HEK293 (cell line): Measurements from ENCODE around the gene TXNRD2.

Source experiments
- GFI1B ChIP-seq: fragments of 450-650 bp; formaldehyde crosslinking; IDR thresholded peaks from 2 replicates; pipeline ENCODE4 v1.5.1; 2016; ENCODE audit warnings: missing biosample characterization, missing genetic modification characterization
- GLI2 ChIP-seq: fragments of 450-650 bp; formaldehyde crosslinking; IDR thresholded peaks from 2 replicates; pipeline ENCODE4; 2017; ENCODE audit warnings: missing biosample characterization, missing genetic modification characterization, low read depth, borderline replicate concordance
- KLF1 ChIP-seq: fragments of 450-650 bp; formaldehyde crosslinking; IDR thresholded peaks from 2 replicates; pipeline ENCODE4 v1.5.1; 2016; ENCODE audit warnings: missing biosample characterization, missing genetic modification characterization
- MYNN ChIP-seq: fragments of 450-650 bp; formaldehyde crosslinking; IDR thresholded peaks from 2 replicates; pipeline ENCODE4 v1.5.1; 2016; ENCODE audit warnings: missing biosample characterization, missing genetic modification characterization, borderline replicate concordance
- OVOL3 ChIP-seq: fragments of 450-650 bp; formaldehyde crosslinking; IDR thresholded peaks from 2 replicates; pipeline ENCODE4 v1.5.1; 2016; ENCODE audit warnings: missing biosample characterization, missing genetic modification characterization
- SP3 ChIP-seq: fragments of 450-650 bp; formaldehyde crosslinking; IDR thresholded peaks from 2 replicates; pipeline ENCODE4 v1.5.1; 2016; ENCODE audit warnings: missing biosample characterization, missing genetic modification characterization
- YY1 ChIP-seq: fragments of 450-650 bp; formaldehyde crosslinking; IDR thresholded peaks from 2 replicates; pipeline ENCODE4 v1.5.1; 2018; ENCODE audit warnings: missing biosample characterization, missing genetic modification characterization
- ZBTB20 ChIP-seq: fragments of 450-650 bp; formaldehyde crosslinking; IDR thresholded peaks from 2 replicates; pipeline ENCODE4 v1.5.1; 2016; ENCODE audit warnings: missing biosample characterization, missing genetic modification characterization
- ZBTB21 ChIP-seq: fragments of 450-650 bp; formaldehyde crosslinking; IDR thresholded peaks from 2 replicates; pipeline ENCODE4 v1.5.1; 2017; ENCODE audit warnings: missing biosample characterization, missing genetic modification characterization
- ZBTB44 ChIP-seq: fragments of 450-650 bp; IDR thresholded peaks from 2 replicates; pipeline ENCODE4 v1.5.1; 2018; ENCODE audit warnings: missing biosample characterization, mild to moderate bottlenecking, missing genetic modification characterization
- ZFP3 ChIP-seq: fragments of 450-650 bp; formaldehyde crosslinking; IDR thresholded peaks from 2 replicates; pipeline ENCODE4 v1.5.1; 2016; ENCODE audit warnings: low read depth, missing biosample characterization, missing genetic modification characterization
- ZNF133 ChIP-seq: fragments of 450-650 bp; formaldehyde crosslinking; IDR thresholded peaks from 2 replicates; pipeline ENCODE4 v1.5.1; 2016; ENCODE audit warnings: missing biosample characterization, missing genetic modification characterization
- ZNF169 ChIP-seq: fragments of 450-650 bp; formaldehyde crosslinking; IDR thresholded peaks from 2 replicates; pipeline ENCODE4 v1.5.1; 2016; ENCODE audit warnings: missing biosample characterization, missing genetic modification characterization
- ZNF174 ChIP-seq: fragments of 450-650 bp; formaldehyde crosslinking; IDR thresholded peaks from 2 replicates; pipeline ENCODE4 v1.5.0; 2017; ENCODE audit warnings: missing biosample characterization, mild to moderate bottlenecking, missing genetic modification characterization
- ZNF19 ChIP-seq: fragments of 450-650 bp; formaldehyde crosslinking; IDR thresholded peaks from 2 replicates; pipeline ENCODE4; 2016; ENCODE audit warnings: missing biosample characterization, missing genetic modification characterization, low read depth
- ZNF211 ChIP-seq: fragments of 450-650 bp; formaldehyde crosslinking; IDR thresholded peaks from 2 replicates; pipeline ENCODE4 v1.5.1; 2016; ENCODE audit warnings: low read depth, missing biosample characterization, missing genetic modification characterization
- ZNF239 ChIP-seq: fragments of 450-650 bp; formaldehyde crosslinking; IDR thresholded peaks from 2 replicates; pipeline ENCODE4 v1.5.1; 2016; ENCODE audit warnings: missing biosample characterization, missing genetic modification characterization
- ZNF248 ChIP-seq: fragments of 450-650 bp; formaldehyde crosslinking; IDR thresholded peaks from 2 replicates; pipeline ENCODE4 v1.5.1; 2017; ENCODE audit warnings: missing biosample characterization, missing genetic modification characterization
- ZNF311 ChIP-seq: fragments of 450-650 bp; formaldehyde crosslinking; IDR thresholded peaks from 2 replicates; pipeline ENCODE4 v1.5.1; 2017; ENCODE audit warnings: missing biosample characterization, missing genetic modification characterization, borderline replicate concordance
- ZNF398 ChIP-seq: fragments of 450-650 bp; formaldehyde crosslinking; IDR thresholded peaks from 2 replicates; pipeline ENCODE4 v1.5.1; 2017; ENCODE audit warnings: missing biosample characterization, missing genetic modification characterization
- ZNF416 ChIP-seq: fragments of 450-650 bp; formaldehyde crosslinking; IDR thresholded peaks from 2 replicates; pipeline ENCODE4 v1.5.1; 2016; ENCODE audit warnings: missing biosample characterization, missing genetic modification characterization
- ZNF521 ChIP-seq: fragments of 450-650 bp; formaldehyde crosslinking; IDR thresholded peaks from 2 replicates; pipeline ENCODE4 v1.5.1; 2017; ENCODE audit warnings: missing biosample characterization, mild to moderate bottlenecking, missing genetic modification characterization
- ZNF529 ChIP-seq: fragments of 450-650 bp; formaldehyde crosslinking; IDR thresholded peaks from 2 replicates; pipeline ENCODE4 v1.5.1; 2017; ENCODE audit warnings: missing genetic modification characterization, missing biosample characterization; ENCODE audit not compliant: insufficient replicate concordance
- ZNF580 ChIP-seq: fragments of 450-650 bp; formaldehyde crosslinking; IDR thresholded peaks from 2 replicates; pipeline ENCODE4 v1.5.1; 2016; ENCODE audit warnings: missing biosample characterization, missing genetic modification characterization
- ZNF585B ChIP-seq: fragments of 450-650 bp; formaldehyde crosslinking; IDR thresholded peaks from 2 replicates; pipeline ENCODE4 v1.5.1; 2016; ENCODE audit warnings: missing biosample characterization, missing genetic modification characterization
- ZNF596 ChIP-seq: fragments of 450-650 bp; IDR thresholded peaks from 2 replicates; pipeline ENCODE4 v1.5.0; 2018; ENCODE audit warnings: missing biosample characterization, mild to moderate bottlenecking, missing genetic modification characterization, moderate library complexity
- ZNF610 ChIP-seq: fragments of 450-650 bp; formaldehyde crosslinking; IDR thresholded peaks from 2 replicates; pipeline ENCODE4 v1.5.1; 2016; ENCODE audit warnings: missing biosample characterization, missing genetic modification characterization, borderline replicate concordance
- ZNF623 ChIP-seq: fragments of 450-650 bp; formaldehyde crosslinking; IDR thresholded peaks from 2 replicates; pipeline ENCODE4 v1.5.1; 2016; ENCODE audit warnings: missing biosample characterization, missing genetic modification characterization
- ZNF629 ChIP-seq: fragments of 450-650 bp; formaldehyde crosslinking; IDR thresholded peaks from 2 replicates; pipeline ENCODE4 v1.5.1; 2017; ENCODE audit warnings: missing biosample characterization, missing genetic modification characterization
- ZNF658 ChIP-seq: fragments of 450-650 bp; formaldehyde crosslinking; IDR thresholded peaks from 2 replicates; pipeline ENCODE4; 2016; ENCODE audit warnings: missing biosample characterization, missing genetic modification characterization
- ZNF747 ChIP-seq: fragments of 450-650 bp; formaldehyde crosslinking; IDR thresholded peaks from 2 replicates; pipeline ENCODE4 v1.5.1; 2016; ENCODE audit warnings: missing biosample characterization, missing genetic modification characterization
- ZNF76 ChIP-seq: fragments of 450-650 bp; formaldehyde crosslinking; IDR thresholded peaks from 2 replicates; pipeline ENCODE4; 2016; ENCODE audit warnings: low read depth, missing biosample characterization, missing genetic modification characterization, borderline replicate concordance
- ZNF777 ChIP-seq: fragments of 450-650 bp; formaldehyde crosslinking; IDR thresholded peaks from 2 replicates; pipeline ENCODE4 v1.5.1; 2017; ENCODE audit warnings: missing biosample characterization, missing genetic modification characterization, borderline replicate concordance
- ZNF785 ChIP-seq: fragments of 450-650 bp; formaldehyde crosslinking; IDR thresholded peaks from 2 replicates; pipeline ENCODE4 v1.5.1; 2016; ENCODE audit warnings: missing biosample characterization, missing genetic modification characterization
- ZSCAN16 ChIP-seq: fragments of 450-650 bp; formaldehyde crosslinking; IDR thresholded peaks from 2 replicates; pipeline ENCODE4 v1.5.1; 2016; ENCODE audit warnings: missing biosample characterization, missing genetic modification characterization
- ZSCAN30 ChIP-seq: fragments of 450-650 bp; IDR thresholded peaks from 2 replicates; pipeline ENCODE4 v1.5.1; 2018; ENCODE audit warnings: missing biosample characterization, mild to moderate bottlenecking, missing genetic modification characterization, moderate library complexity
- ZXDB ChIP-seq: fragments of 450-650 bp; formaldehyde crosslinking; IDR thresholded peaks from 2 replicates; pipeline ENCODE4 v1.5.1; 2016; ENCODE audit warnings: missing biosample characterization, missing genetic modification characterization

TXNRD2 gene

GRCh38 chr22:19855504-19856409, 85.9 kb downstream of the TXNRD2 start (continued):
- TF ChIP-seq SP3 (tag by site-specific recombination) (peak; percentile 34; the same call in 1 of the 2 replicates), YY1 (tag by site-specific recombination) (no peak), ZNF211 (no peak), KLF1 (peak; percentile 64), ZNF658 (no peak), ZNF311 (tag by site-specific recombination) (no peak), GLI2 (tag by site-specific recombination) (no peak), ZNF133 (tag by site-specific recombination) (no peak), ZNF629 (peak; percentile 91), ZNF239 (no peak), MYNN (tag by site-specific recombination) (no peak), ZNF19 (no peak), ZNF169 (tag by site-specific recombination) (no peak), OVOL3 (tag by site-specific recombination) (no peak), ZNF248 (tag by site-specific recombination) (no peak), ZFP3 (no peak), ZSCAN16 (tag by site-specific recombination) (no peak), ZNF529 (tag by site-specific recombination) (no peak), ZNF610 (tag by site-specific recombination) (no peak), ZBTB21 (tag by site-specific recombination) (peak; percentile 79), ZNF585B (tag by site-specific recombination) (no peak), ZNF580 (tag by site-specific recombination) (no peak; the same call in 1 of the 2 replicates), ZNF398 (0 out of 2 replicates have a peak, but pooled peaks have one; percentile 30), ZNF785 (tag by site-specific recombination) (no peak), ZXDB (peak; percentile 67; the same call in 1 of the 2 replicates), ZNF416 (no peak), GFI1B (0 out of 2 replicates have a peak, but pooled peaks have one; percentile 4), ZNF747 (tag by site-specific recombination) (no peak), ZSCAN30 (tag by site-specific recombination) (peak; percentile 56; the same call in 1 of the 2 replicates), ZNF76 (tag by site-specific recombination) (0 out of 2 replicates have a peak, but pooled peaks have one; percentile 44), ZNF521 (tag by site-specific recombination) (no peak), ZBTB20 (tag by site-specific recombination) (no peak), ZNF777 (tag by site-specific recombination) (no peak), ZNF596 (tag by site-specific recombination) (0 out of 2 replicates have a peak, but pooled peaks have one; percentile 5), ZNF623 (tag by site-specific recombination) (no peak), ZNF174 (tag by site-specific recombination) (no peak), ZBTB44 (tag by site-specific recombination) (no peak)
